SU-DHL-6 (cell line): Measurements from ENCODE around the gene USP31.

Source experiments
- H2AFZ ChIP-seq: fragments of 200-600 bp; sonication (generic); 2 replicates; pipeline ENCODE4 v1.6.1; 2014; ENCODE audit warnings: low read depth, mild to moderate bottlenecking, moderate library complexity, mixed read lengths, antibody characterized with exemption, low read length; ENCODE audit not compliant: severe bottlenecking
- H3F3A ChIP-seq: fragments of 200-600 bp; shearing (Covaris generic); 2 replicates; pipeline ENCODE4 v1.6.0; 2016; ENCODE audit warnings: antibody characterized with exemption, mild to moderate bottlenecking; ENCODE audit not compliant: insufficient read depth
- H3K27ac ChIP-seq: fragments of 200-600 bp; sonication (generic); 2 replicates; pipeline ENCODE4 v1.5.1; 2016; ENCODE audit warnings: low read depth, mild to moderate bottlenecking, low read length, moderate library complexity, mixed read lengths
- H3K27me3 ChIP-seq: fragments of 200-600 bp; sonication (generic), shearing (Covaris generic); 2 replicates; pipeline ENCODE4 v1.6.0; 2014; ENCODE audit warnings: mild to moderate bottlenecking, low read length
- H3K36me3 ChIP-seq: fragments of 200-600 bp; sonication (generic); 2 replicates; pipeline ENCODE4 v1.6.1; 2014; ENCODE audit warnings: mild to moderate bottlenecking, low read length, mixed read lengths
- H3K4me2 ChIP-seq: fragments of 300-600, 200-600 bp; shearing (Covaris generic), sonication (generic); 2 replicates; pipeline ENCODE4 v1.6.0; 2014; ENCODE audit warnings: low read length, low read depth, mild to moderate bottlenecking; ENCODE audit not compliant: poor library complexity, severe bottlenecking
- H3K4me3 ChIP-seq: fragments of 200-600 bp; sonication (generic); 2 replicates; pipeline ENCODE4 v1.5.1; 2014; ENCODE audit warnings: antibody characterized with exemption, low read length, mild to moderate bottlenecking, mixed read lengths; ENCODE audit not compliant: insufficient read depth, poor library complexity, severe bottlenecking
- H3K79me2 ChIP-seq: fragments of 200-600 bp; sonication (generic); 2 replicates; pipeline ENCODE4 v1.6.1; 2014; ENCODE audit warnings: mild to moderate bottlenecking, low read length, moderate library complexity; ENCODE audit not compliant: insufficient read depth
- H3K9ac ChIP-seq: fragments of 200-600 bp; sonication (generic); 2 replicates; pipeline ENCODE4 v1.7.0; 2014; ENCODE audit warnings: mild to moderate bottlenecking, low read length
- H3K9me2 ChIP-seq: fragments of 200-600 bp; sonication (generic); replicated peaks from 2 replicates; pipeline ENCODE4 v1.6.1; 2014; ENCODE audit warnings: low read length; ENCODE audit not compliant: insufficient read depth
- H3K9me3 ChIP-seq: fragments of 200-600 bp; sonication (generic); 2 replicates; pipeline ENCODE4 v1.6.1; 2014; ENCODE audit warnings: low read length, mixed read lengths; ENCODE audit not compliant: insufficient read depth
- H4K20me1 ChIP-seq: fragments of 200-600 bp; sonication (generic); 2 replicates; pipeline ENCODE4 v1.6.1; 2014; ENCODE audit warnings: low read depth, mild to moderate bottlenecking, antibody characterized with exemption, low read length, moderate library complexity, mixed read lengths
- EZH2phosphoT487 ChIP-seq: fragments of 200-600 bp; sonication (generic), shearing (Covaris generic); conservative IDR thresholded peaks from 2 replicates; pipeline ENCODE4 v1.6.1; 2018; ENCODE audit warnings: mild to moderate bottlenecking, antibody characterized with exemption, low read length, moderate library complexity, mixed read lengths
- TF ChIP-seq, protein P1 (sequence below): fragments of 200-600 bp; sonication (generic); IDR thresholded peaks from one replicate; pipeline ENCODE4 v1.5.1; 2017; ENCODE audit warnings: antibody characterized with exemption, mild to moderate bottlenecking, low read length, moderate library complexity; ENCODE audit not compliant: insufficient read depth, poor library complexity, severe bottlenecking

Gene USP31

DNA sequence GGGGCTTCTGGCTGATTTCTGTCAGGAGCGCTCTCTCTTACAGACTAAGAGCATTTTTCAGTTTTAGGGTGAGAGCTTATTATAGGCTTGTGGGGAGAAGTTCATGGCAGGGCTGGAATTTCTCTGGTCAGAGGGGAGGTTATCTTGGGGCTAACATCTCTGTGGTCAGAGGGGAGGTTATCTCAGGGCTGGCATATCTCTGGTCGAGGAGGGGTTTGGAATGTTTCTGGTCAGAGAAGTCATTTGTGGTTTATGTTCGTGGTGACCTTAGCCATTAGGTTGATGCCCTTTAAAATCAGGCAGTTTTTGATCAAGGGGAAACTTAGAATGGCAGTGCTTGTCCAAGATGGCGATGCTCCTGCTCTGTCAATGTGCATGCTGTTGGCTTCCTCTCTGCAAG lies 10.8 kb upstream of the USP31 start:
- Histone ChIP-seq H2AFZ (no peak overlapping the region), H3K27ac (no peak overlapping the region), H3K4me3 (no peak overlapping the region), H3K9me2 (no peaks in the 10 kb centered on the region), H3F3A (no peaks in the 10 kb centered on the region), H3K4me2 (no peak overlapping the region), H3K9me3 (no peaks in the 10 kb centered on the region), H4K20me1 (no peaks in the 10 kb centered on the region), H3K79me2 (no peaks in the 10 kb centered on the region), H3K27me3 (no peaks in the 10 kb centered on the region), H3K9ac (no peak overlapping the region), H3K36me3 (no peaks in the 10 kb centered on the region)
- TF ChIP-seq, protein P1, sequence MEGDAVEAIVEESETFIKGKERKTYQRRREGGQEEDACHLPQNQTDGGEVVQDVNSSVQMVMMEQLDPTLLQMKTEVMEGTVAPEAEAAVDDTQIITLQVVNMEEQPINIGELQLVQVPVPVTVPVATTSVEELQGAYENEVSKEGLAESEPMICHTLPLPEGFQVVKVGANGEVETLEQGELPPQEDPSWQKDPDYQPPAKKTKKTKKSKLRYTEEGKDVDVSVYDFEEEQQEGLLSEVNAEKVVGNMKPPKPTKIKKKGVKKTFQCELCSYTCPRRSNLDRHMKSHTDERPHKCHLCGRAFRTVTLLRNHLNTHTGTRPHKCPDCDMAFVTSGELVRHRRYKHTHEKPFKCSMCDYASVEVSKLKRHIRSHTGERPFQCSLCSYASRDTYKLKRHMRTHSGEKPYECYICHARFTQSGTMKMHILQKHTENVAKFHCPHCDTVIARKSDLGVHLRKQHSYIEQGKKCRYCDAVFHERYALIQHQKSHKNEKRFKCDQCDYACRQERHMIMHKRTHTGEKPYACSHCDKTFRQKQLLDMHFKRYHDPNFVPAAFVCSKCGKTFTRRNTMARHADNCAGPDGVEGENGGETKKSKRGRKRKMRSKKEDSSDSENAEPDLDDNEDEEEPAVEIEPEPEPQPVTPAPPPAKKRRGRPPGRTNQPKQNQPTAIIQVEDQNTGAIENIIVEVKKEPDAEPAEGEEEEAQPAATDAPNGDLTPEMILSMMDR: no peak
- no peak for TF ChIP-seq EZH2phosphoT487

DNA sequence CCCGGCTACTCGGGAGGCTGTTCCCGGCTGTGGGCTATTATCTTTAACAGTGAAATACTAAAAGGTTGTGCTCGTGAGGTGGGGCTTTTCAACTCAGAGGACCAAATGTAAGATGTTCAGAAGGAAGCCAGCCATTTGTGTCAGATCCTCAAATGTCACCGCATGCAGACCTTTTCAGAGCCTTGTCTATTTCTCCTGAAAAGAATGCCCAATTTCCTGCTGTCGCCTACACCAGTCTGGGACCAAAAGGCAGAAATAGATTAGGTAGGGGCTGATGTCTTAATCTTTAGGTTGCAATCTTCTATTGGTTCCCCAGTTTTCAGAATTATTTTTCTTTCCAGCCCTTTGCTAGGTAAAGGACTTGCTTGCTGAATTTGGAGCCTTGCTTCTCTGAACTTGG lies 8.9 kb upstream of the USP31 start:
- Histone ChIP-seq H3K9ac (no peak overlapping the region), H3K36me3 (no peaks in the 10 kb centered on the region), H3K27ac (no peak overlapping the region), H4K20me1 (no peaks in the 10 kb centered on the region), H2AFZ (no peak overlapping the region), H3K27me3 (no peaks in the 10 kb centered on the region), H3F3A (no peaks in the 10 kb centered on the region), H3K79me2 (no peaks in the 10 kb centered on the region), H3K9me3 (no peaks in the 10 kb centered on the region), H3K9me2 (no peaks in the 10 kb centered on the region), H3K4me3 (no peak overlapping the region), H3K4me2 (no peak overlapping the region)
- TF ChIP-seq, protein P1: no peak
- no peak for TF ChIP-seq EZH2phosphoT487

DNA sequence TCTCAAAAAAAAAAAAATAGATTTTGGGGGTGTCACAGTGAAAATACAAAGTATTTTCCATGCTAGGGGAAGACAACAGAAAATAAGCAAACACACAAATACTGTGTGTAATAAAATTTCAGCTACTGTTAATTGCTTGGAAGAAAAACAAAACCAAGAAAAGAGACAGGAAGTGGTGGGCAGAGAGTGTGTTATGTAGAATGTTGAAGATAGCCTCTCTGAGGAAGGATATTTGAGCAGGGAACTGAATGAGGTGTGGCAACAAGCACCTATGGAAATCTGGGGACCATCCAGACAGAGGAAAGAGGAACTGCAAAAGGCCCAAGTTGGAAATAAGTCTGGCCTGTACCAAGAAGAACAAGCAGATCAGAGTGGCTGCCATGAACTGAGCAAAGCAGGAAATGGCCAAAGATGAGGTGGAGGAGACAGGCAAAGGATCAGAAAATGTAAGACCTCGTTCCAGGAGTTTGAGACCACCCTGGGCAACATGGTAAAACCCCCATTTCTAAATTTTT lies 7.8 kb upstream of the USP31 start:
- Histone ChIP-seq H3K9me3 (no peaks in the 10 kb centered on the region), H3F3A (no peaks in the 10 kb centered on the region), H3K4me2 (no peak overlapping the region), H3K27me3 (no peaks in the 10 kb centered on the region), H3K9me2 (no peaks in the 10 kb centered on the region), H4K20me1 (no peaks in the 10 kb centered on the region), H3K4me3 (no peak overlapping the region), H2AFZ (no peak overlapping the region), H3K79me2 (no peaks in the 10 kb centered on the region), H3K36me3 (no peaks in the 10 kb centered on the region), H3K27ac (no peak overlapping the region), H3K9ac (no peak overlapping the region)
- no peak for TF ChIP-seq EZH2phosphoT487
- TF ChIP-seq, protein P1: no peak

DNA sequence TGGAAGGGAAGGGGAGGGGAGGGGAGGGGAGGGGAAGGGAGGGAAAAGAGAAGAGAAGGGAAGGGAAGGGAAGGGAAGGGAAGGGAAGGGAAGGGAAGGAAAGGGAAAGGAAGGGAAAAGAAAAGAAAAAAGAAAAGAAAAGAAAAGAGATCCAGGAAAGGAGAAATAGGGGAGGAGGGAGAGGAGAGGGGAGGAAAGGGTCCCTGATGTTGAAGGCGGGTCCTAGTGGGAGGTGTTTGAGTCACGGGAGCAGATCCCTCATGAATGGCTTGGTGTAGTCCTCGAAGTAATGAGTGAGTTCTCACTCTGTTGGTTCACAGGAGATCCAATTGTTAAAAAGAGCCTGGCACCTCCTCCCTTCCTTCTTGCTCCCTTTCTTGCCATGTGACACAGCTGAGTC lies 6.9 kb upstream of the USP31 start:
- Histone ChIP-seq H3K4me3 (no peak overlapping the region), H3K27me3 (no peaks in the 10 kb centered on the region), H3K79me2 (no peaks in the 10 kb centered on the region), H3K9ac (no peak overlapping the region), H3K9me3 (no peaks in the 10 kb centered on the region), H3F3A (no peaks in the 10 kb centered on the region), H3K27ac (no peak overlapping the region), H3K9me2 (no peaks in the 10 kb centered on the region), H2AFZ (no peak overlapping the region), H3K4me2 (no peak overlapping the region), H3K36me3 (no peaks in the 10 kb centered on the region), H4K20me1 (no peaks in the 10 kb centered on the region)
- TF ChIP-seq EZH2phosphoT487: no peak
- TF ChIP-seq, protein P1: no peak
